Measurements from ENCODE around the gene ADPRS.

GRCh38 chr1:36096500-36097432 is 8.1 kb downstream of the ADPRS start:
- TF ChIP-seq, protein P1, sequence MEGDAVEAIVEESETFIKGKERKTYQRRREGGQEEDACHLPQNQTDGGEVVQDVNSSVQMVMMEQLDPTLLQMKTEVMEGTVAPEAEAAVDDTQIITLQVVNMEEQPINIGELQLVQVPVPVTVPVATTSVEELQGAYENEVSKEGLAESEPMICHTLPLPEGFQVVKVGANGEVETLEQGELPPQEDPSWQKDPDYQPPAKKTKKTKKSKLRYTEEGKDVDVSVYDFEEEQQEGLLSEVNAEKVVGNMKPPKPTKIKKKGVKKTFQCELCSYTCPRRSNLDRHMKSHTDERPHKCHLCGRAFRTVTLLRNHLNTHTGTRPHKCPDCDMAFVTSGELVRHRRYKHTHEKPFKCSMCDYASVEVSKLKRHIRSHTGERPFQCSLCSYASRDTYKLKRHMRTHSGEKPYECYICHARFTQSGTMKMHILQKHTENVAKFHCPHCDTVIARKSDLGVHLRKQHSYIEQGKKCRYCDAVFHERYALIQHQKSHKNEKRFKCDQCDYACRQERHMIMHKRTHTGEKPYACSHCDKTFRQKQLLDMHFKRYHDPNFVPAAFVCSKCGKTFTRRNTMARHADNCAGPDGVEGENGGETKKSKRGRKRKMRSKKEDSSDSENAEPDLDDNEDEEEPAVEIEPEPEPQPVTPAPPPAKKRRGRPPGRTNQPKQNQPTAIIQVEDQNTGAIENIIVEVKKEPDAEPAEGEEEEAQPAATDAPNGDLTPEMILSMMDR (IDR thresholded peaks at IDR 0.05), result no peak
- TF ChIP-seq POLR2AphosphoS5 (IDR thresholded peaks at IDR 0.05), result no peak
- TF ChIP-seq POLR2A (IDR thresholded peaks at IDR 0.05), result no peak
